Aorta (tissue), 5 donors: ENCODE data around the gene SPSB4. TPM values are rescaled to one million over a fixed set of nuclear protein-coding genes. Genes with fewer than 3 reads are reported as not detected.

Source experiments
- ATAC-seq: fragments of 200-7000 bp; cut with Tn5 transposase; one replicate; pipeline ENCODE4 v1.9.1; 2022; ENCODE audit warnings: moderate library complexity; ENCODE audit not compliant: low FRiP score
- DNase-seq, 2 donors: peaks; one replicate each; pipeline ENCODE4 v3.0.0-alpha.2; 2020
- H3K27ac ChIP-seq, 2 donors: one replicate each; pipeline ENCODE4 v1.5.1; 2013; ENCODE audit warnings: low read length in 2 of 2, mild to moderate bottlenecking in 2 of 2, moderate library complexity in 2 of 2, control low read depth in 1 of 2, inconsistent platforms in 1 of 2, low read depth in 1 of 2
- H3K27me3 ChIP-seq, 2 donors: one replicate each; pipeline ENCODE4 v1.6.1; 2013; ENCODE audit warnings: control low read depth in 1 of 2, low read length in 1 of 2, mild to moderate bottlenecking in 1 of 2, moderate library complexity in 1 of 2; ENCODE audit not compliant: insufficient read depth in 2 of 2, control insufficient read depth in 1 of 2
- H3K36me3 ChIP-seq, 2 donors: one replicate each; pipeline ENCODE4 v1.6.1; 2013; ENCODE audit warnings: control low read depth in 1 of 2, low read length in 1 of 2, mild to moderate bottlenecking in 1 of 2; ENCODE audit not compliant: insufficient read depth in 2 of 2, control insufficient read depth in 1 of 2
- H3K4me1 ChIP-seq, 2 donors: one replicate each; pipeline ENCODE4 v1.6.1; 2013; ENCODE audit warnings: low read length in 2 of 2, control low read depth in 1 of 2, mild to moderate bottlenecking in 1 of 2, moderate library complexity in 1 of 2; ENCODE audit not compliant: insufficient read depth in 2 of 2, control insufficient read depth in 1 of 2
- H3K4me3 ChIP-seq, 2 donors: one replicate each; pipeline ENCODE4 v1.5.1; 2013; ENCODE audit warnings: low read length in 2 of 2, control low read depth in 1 of 2, mild to moderate bottlenecking in 1 of 2
- H3K9me3 ChIP-seq: one replicate; pipeline ENCODE4 v1.6.1; 2013; ENCODE audit warnings: mild to moderate bottlenecking, low read length; ENCODE audit not compliant: control insufficient read depth
- WGBS, 2 donors: extraction: QIAGEN DNeasy Blood & Tissue Kit; methylation state at CpG; one replicate each; pipeline ENCODE4 v1.1.7; 2013; 5-methylcytosine and 5-hydroxymethylcytosine counted together
- intact Hi-C, 2 donors: fragments of 100-400 bp; cut with DNase I; formaldehyde crosslinking; loops; one replicate each; pipeline versions ENCODE4 v1.14.2 to v1.15.0; 2022
- polyA plus RNA-seq, 2 donors: library from polyadenylated mRNA; stranded (reverse); fragments of 200-250 nt; gene quantifications; one replicate each; pipeline ENCODE4 v1.2.3, GENCODE V29; 2013
- total RNA-seq, 2 donors: library from RNA; stranded (reverse); fragmentation: NEBNext Ultra II Directional; extraction: Animal tissue kit (Norgen Biotek cat#: 25700); gene quantifications; one replicate each; pipeline ENCODE4 v1.2.1, GENCODE V29; 2021
- donor health status: healthy with polysubstance abuse.
- donor health status: Bipolar disorder and iron deficiency.
- donor health status: DM: no; HTN: no; CAD: no.
- donor health status: DM: no; HTN: no; CAD: no.
- donor health status: DM: yes; HTN: yes; CAD: no.

Gene SPSB4
- total and polyA plus RNA-seq, 4 donors = 0.13 to 2.0 (median 1.0) TPM; not detected in 1

- Histone ChIP-seq H3K9me3 (peaks cover 3% of the 10 kb centered on the region), H3K27me3 (no peaks in the 10 kb centered on the region), H3K27ac (no peak overlapping the region), H3K4me1 (no peaks in the 10 kb centered on the region), H3K4me3 (no peak overlapping the region), H3K36me3 (no peaks in the 10 kb centered on the region)
- 73 to 87% methylated on average over 4 of the region's 4 CpGs for WGBS, 2 donors
- ATAC-seq (no peak), DNase-seq (no peak)
- intact Hi-C loops = no loop called here
Observed at GRCh38 chr3:141178551-141178950, 127.4 kb downstream of the SPSB4 start.

GRCh38 chr3:141179983-141180382 is 128.8 kb downstream of the SPSB4 start:
- Histone ChIP-seq H3K9me3 (peaks cover 3% of the 10 kb centered on the region), H3K4me1 (no peaks in the 10 kb centered on the region), H3K27ac (no peak overlapping the region), H3K27me3 (no peaks in the 10 kb centered on the region), H3K4me3 (no peak overlapping the region), H3K36me3 (no peaks in the 10 kb centered on the region)
- no peak for ATAC-seq
- intact Hi-C loops = no loop called here
- DNase-seq = no peak
- WGBS, 2 donors = 96 to 100% methylated on average over 1 of the region's 1 CpG

- Histone ChIP-seq H3K9me3 (peaks cover 3% of the 10 kb centered on the region), H3K4me3 (no peak overlapping the region), H3K4me1 (no peaks in the 10 kb centered on the region), H3K27me3 (no peaks in the 10 kb centered on the region), H3K27ac (no peak overlapping the region), H3K36me3 (no peaks in the 10 kb centered on the region)
- intact Hi-C loops = no loop called here
- no peak for DNase-seq
- no peak for ATAC-seq
- 75 to 83% methylated on average over 4 of the region's 4 CpGs for WGBS, 2 donors
Observed at GRCh38 chr3:141181196-141181595, 130.0 kb downstream of the SPSB4 start.

- intact Hi-C loops = no loop called here
- H3K4me1 ChIP-seq = no peaks in the 10 kb centered on the region
- no peak for DNase-seq
- H3K4me3 ChIP-seq = no peak overlapping the region
- peaks cover 3% of the 10 kb centered on the region for H3K9me3 ChIP-seq
- 85 to 86% methylated on average over 3 of the region's 3 CpGs for WGBS, 2 donors
- no peaks in the 10 kb centered on the region for H3K36me3 ChIP-seq
- H3K27ac ChIP-seq = no peak overlapping the region
- ATAC-seq = no peak
- no peaks in the 10 kb centered on the region for H3K27me3 ChIP-seq
Observed at GRCh38 chr3:141181819-141182218, 130.7 kb downstream of the SPSB4 start.

- Histone ChIP-seq H3K9me3 (peaks cover 3% of the 10 kb centered on the region), H3K27me3 (no peaks in the 10 kb centered on the region), H3K4me3 (no peak overlapping the region), H3K27ac (no peak overlapping the region), H3K4me1 (no peaks in the 10 kb centered on the region), H3K36me3 (no peaks in the 10 kb centered on the region)
- intact Hi-C loops = no loop called here
- ATAC-seq = no peak
- DNase-seq = no peak
- 61 to 87% methylated on average over 2 of the region's 2 CpGs for WGBS, 2 donors
Observed at GRCh38 chr3:141183606-141184005, 132.5 kb downstream of the SPSB4 start.

GRCh38 chr3:141184430-141184829 is 133.3 kb downstream of the SPSB4 start:
- ATAC-seq (no peak), DNase-seq (no peak)
- Histone ChIP-seq H3K36me3 (no peaks in the 10 kb centered on the region), H3K27me3 (no peaks in the 10 kb centered on the region), H3K27ac (no peak overlapping the region), H3K9me3 (peaks cover 3% of the 10 kb centered on the region), H3K4me3 (no peak overlapping the region), H3K4me1 (no peaks in the 10 kb centered on the region)
- 83 to 97% methylated on average over 4 of the region's 4 CpGs for WGBS, 2 donors
- intact Hi-C loops = no loop called here

GRCh38 chr3:141191097-141191749 is 140.1 kb downstream of the SPSB4 start:
- Histone ChIP-seq H3K36me3 (no peaks in the 10 kb centered on the region), H3K27ac (no peak overlapping the region), H3K4me3 (no peak overlapping the region), H3K9me3 (no peaks in the 10 kb centered on the region), H3K27me3 (no peaks in the 10 kb centered on the region), H3K4me1 (no peaks in the 10 kb centered on the region)
- intact Hi-C loops = loop anchor here (5.0 kb wide), 2 partner anchors 84 to 294 kb away; no protein-coding TSS in a partner anchor
- DNase-seq (no peak), ATAC-seq (no peak)
- WGBS, 2 donors = 71 to 96% methylated on average over 2 of the region's 2 CpGs

- no peaks in the 10 kb centered on the region for H3K27me3 ChIP-seq
- no peaks in the 10 kb centered on the region for H3K9me3 ChIP-seq
- intact Hi-C loops = loop anchor here (1.0 to 5.0 kb wide), 5 partner anchors 85 to 295 kb away; no protein-coding TSS in a partner anchor
- WGBS, 2 donors = 9% methylated on average over 11 of the region's 11 CpGs
- no peaks in the 10 kb centered on the region for H3K4me1 ChIP-seq
- ATAC-seq (peak; percentile 98), DNase-seq (peak; percentile 98 to 99)
- no peak overlapping the region for H3K27ac ChIP-seq
- H3K36me3 ChIP-seq = no peaks in the 10 kb centered on the region
- H3K4me3 ChIP-seq = no peak overlapping the region
Observed at GRCh38 chr3:141192345-141192744, 141.2 kb downstream of the SPSB4 start.

GRCh38 chr3:141193066-141193830 is 142.1 kb downstream of the SPSB4 start:
- no peaks in the 10 kb centered on the region for H3K36me3 ChIP-seq
- no peaks in the 10 kb centered on the region for H3K27me3 ChIP-seq
- intact Hi-C loops = loop anchor here (2.0 to 5.0 kb wide), 3 partner anchors 86 to 296 kb away; no protein-coding TSS in a partner anchor
- WGBS, 2 donors = 83 to 91% methylated on average over 13 of the region's 13 CpGs
- H3K27ac ChIP-seq = no peak overlapping the region
- DNase-seq (no peak), ATAC-seq (no peak)
- no peak overlapping the region for H3K4me3 ChIP-seq
- H3K9me3 ChIP-seq = no peaks in the 10 kb centered on the region
- H3K4me1 ChIP-seq = no peaks in the 10 kb centered on the region
